Activated B cell treated with CpG ODN at 0.5 μM for 24 hours (primary cell): ENCODE results near the gene BRS3. TPM values are rescaled to one million over a fixed set of nuclear protein-coding genes. Genes with fewer than 3 reads are reported as not detected.

ENCODE experiments used
- ATAC-seq: fragments of 200-7000 bp; cut with Tn5 transposase; one replicate; pipeline ENCODE4 v1.10.0; 2021; ENCODE audit warnings: low read depth, mild to moderate bottlenecking, moderate library complexity
- CTCF ChIA-PET: fragments of 350-600 bp; sonication (Branson Sonifier 250); formaldehyde crosslinking; loops from one replicate; lab custom pipeline; 2021; ENCODE audit warnings: antibody characterized with exemption; lab: Charles Lee
- POLR2A ChIA-PET: fragments of 350-600 bp; sonication (Branson Sonifier 250); formaldehyde crosslinking; loops from one replicate; lab custom pipeline; 2021; ENCODE audit warnings: antibody characterized with exemption; lab: Charles Lee
- DNase-seq: peaks from one replicate; pipeline ENCODE4 v3.0.0; 2022
- H3K27ac Mint-ChIP-seq: one replicate; pipeline ENCODE4 v1.8.0; 2020; ENCODE audit warnings: mixed read lengths
- H3K27me3 Mint-ChIP-seq: one replicate; pipeline ENCODE4 v1.8.0; 2021; ENCODE audit warnings: mixed read lengths
- H3K36me3 Mint-ChIP-seq: one replicate; pipeline ENCODE4 v1.8.0; 2021; ENCODE audit warnings: low read depth, mixed read lengths
- H3K4me1 Mint-ChIP-seq: one replicate; pipeline ENCODE4 v1.8.0; 2021; ENCODE audit warnings: mixed read lengths
- H3K4me3 Mint-ChIP-seq: one replicate; pipeline ENCODE4 v1.8.0; 2020; ENCODE audit warnings: mild to moderate bottlenecking, mixed read lengths
- H3K9me3 Mint-ChIP-seq: one replicate; pipeline ENCODE4 v1.8.0; 2020; ENCODE audit warnings: mixed read lengths
- intact Hi-C: fragments of 100-400 bp; cut with micrococcal nuclease; formaldehyde crosslinking; loops from one replicate; pipeline ENCODE4 v1.15.1; 2024
- total RNA-seq: library from RNA; stranded (reverse); gene quantifications from 2 replicates; pipeline ENCODE4 v1.2.3, GENCODE V29; 2022
- TF ChIP-seq, protein P1 (sequence below): fragments of 200-600 bp; IDR thresholded peaks from one replicate; pipeline ENCODE4 v1.8.0; 2022; ENCODE audit warnings: antibody characterized with exemption, mild to moderate bottlenecking

Gene BRS3
- total RNA-seq, 1 donor from 2014 or later, result not detected

DNA sequence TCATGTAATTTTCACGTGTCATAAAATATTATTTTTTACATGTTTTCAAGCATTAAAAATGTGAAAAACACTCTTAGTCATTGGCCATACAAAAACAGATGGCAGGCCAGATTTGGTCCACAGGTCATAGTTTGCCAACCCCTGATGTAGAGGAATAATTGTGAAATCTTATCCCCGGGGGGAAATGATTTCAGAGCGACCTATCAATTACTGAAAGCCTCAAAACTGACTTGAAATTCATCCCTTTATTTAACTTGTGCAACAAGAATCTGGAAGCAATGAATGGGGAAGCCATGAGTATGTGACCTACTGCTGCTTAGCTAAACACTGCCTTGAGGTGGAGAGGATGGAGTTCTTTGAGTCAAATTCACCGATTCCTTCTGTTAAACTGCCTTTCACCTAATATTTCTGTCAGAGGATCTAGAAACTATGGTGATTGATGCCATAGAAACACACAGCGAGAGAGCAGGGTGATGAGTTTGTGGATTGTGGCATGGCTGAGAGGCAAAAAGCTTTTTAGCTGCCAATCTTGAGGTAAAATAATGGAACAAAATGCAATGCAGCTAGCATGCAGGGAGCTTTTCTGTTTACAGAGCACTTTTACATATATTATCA, 30.3 kb upstream of the BRS3 start:
- no peak overlapping the region for H3K4me3 Mint-ChIP-seq
- TF ChIP-seq, protein P1, sequence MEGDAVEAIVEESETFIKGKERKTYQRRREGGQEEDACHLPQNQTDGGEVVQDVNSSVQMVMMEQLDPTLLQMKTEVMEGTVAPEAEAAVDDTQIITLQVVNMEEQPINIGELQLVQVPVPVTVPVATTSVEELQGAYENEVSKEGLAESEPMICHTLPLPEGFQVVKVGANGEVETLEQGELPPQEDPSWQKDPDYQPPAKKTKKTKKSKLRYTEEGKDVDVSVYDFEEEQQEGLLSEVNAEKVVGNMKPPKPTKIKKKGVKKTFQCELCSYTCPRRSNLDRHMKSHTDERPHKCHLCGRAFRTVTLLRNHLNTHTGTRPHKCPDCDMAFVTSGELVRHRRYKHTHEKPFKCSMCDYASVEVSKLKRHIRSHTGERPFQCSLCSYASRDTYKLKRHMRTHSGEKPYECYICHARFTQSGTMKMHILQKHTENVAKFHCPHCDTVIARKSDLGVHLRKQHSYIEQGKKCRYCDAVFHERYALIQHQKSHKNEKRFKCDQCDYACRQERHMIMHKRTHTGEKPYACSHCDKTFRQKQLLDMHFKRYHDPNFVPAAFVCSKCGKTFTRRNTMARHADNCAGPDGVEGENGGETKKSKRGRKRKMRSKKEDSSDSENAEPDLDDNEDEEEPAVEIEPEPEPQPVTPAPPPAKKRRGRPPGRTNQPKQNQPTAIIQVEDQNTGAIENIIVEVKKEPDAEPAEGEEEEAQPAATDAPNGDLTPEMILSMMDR, result no peak
- ChIA-PET POLR2A (no interaction called here), CTCF (no interaction called here)
- no peaks in the 10 kb centered on the region for H3K9me3 Mint-ChIP-seq
- H3K36me3 Mint-ChIP-seq, result no peaks in the 10 kb centered on the region
- DNase-seq (no peak), ATAC-seq (no peak)
- intact Hi-C loops, result no loop called here
- no peaks in the 10 kb centered on the region for H3K4me1 Mint-ChIP-seq
- no peaks in the 10 kb centered on the region for H3K27me3 Mint-ChIP-seq
- H3K27ac Mint-ChIP-seq, result no peak overlapping the region

DNA sequence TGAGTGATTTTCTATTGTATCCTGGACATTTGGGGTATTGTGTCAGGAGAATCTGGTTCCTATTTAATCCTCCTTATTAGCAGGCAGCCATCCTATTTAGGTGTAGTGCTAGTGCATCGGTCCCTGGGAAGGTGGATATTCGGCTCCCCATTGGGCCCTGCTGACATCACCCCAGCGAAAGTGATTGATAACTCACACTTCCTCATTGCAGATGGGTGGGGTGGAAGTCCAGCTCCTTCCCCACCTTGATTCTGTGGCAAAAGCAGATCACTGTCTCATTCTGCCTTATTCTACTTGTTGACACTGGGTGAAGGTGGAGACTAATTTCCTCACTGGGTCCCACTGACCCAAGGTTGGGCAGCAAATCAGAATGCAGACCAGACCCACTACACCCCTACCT, 23.2 kb upstream of the BRS3 start:
- no peak overlapping the region for H3K27ac Mint-ChIP-seq
- no peak for DNase-seq
- no peak overlapping the region for H3K4me3 Mint-ChIP-seq
- H3K36me3 Mint-ChIP-seq, result no peaks in the 10 kb centered on the region
- no peak for ATAC-seq
- peaks cover 5% of the 10 kb centered on the region for H3K27me3 Mint-ChIP-seq
- CTCF ChIA-PET, result no interaction called here
- H3K9me3 Mint-ChIP-seq, result no peaks in the 10 kb centered on the region
- POLR2A ChIA-PET, result no interaction called here
- no peaks in the 10 kb centered on the region for H3K4me1 Mint-ChIP-seq
- TF ChIP-seq, protein P1, result no peak
- intact Hi-C loops, result no loop called here

DNA sequence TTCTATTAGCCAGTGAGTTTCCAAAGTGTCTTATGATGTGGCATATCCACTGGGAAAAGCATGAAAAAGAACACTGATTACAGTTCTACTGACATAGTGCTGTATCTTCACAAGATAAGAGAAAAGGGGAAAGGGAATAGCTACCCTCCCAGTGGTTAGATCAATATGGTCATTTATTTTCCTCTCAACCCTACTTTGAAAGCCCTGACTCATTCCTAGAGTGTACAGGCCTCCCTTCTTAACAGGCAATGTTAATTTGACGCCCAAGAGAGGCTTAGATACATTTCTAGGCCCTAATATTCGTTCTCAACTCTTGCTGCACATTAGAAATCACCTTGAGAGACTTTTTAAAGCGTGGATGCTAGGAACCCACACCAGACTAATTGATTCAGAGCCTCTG, 20.4 kb upstream of the BRS3 start:
- intact Hi-C loops, result no loop called here
- H3K27ac Mint-ChIP-seq, result no peak overlapping the region

DNA sequence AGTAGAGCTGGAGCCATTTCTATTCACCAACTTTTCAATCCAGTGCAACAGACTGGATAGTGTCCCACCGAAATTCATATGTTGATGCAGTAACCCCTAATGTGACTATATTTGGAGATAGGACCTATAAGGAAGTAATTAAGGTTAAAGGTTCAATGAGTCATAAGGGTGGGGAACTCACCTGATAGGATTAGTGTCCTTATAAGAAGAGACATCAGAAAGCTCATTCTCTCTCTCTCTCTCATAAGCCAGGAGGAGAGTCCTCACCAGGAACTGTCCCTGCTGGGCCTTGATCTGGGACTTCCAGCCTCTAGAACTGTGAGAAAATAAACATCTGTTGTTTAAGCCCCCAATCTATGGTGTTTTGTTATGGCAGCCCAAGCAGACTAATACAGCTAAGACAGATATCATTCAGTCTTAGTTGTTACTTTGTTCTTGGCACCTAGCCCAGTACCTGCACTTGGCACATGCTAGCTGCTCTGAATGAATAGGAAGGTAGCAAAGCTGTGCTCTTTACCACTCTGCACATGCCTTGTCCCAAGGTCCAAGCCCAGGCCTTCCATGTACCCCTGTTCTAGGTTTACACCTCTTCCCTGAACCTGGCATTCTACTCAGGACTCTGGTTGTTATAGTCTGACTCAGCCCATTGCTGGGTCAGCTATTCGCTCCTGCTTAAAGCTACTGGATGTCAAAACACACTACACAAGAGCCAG, 19.2 kb upstream of the BRS3 start:
- H3K36me3 Mint-ChIP-seq, result no peaks in the 10 kb centered on the region
- no peaks in the 10 kb centered on the region for H3K9me3 Mint-ChIP-seq
- H3K4me1 Mint-ChIP-seq, result no peaks in the 10 kb centered on the region
- intact Hi-C loops, result no loop called here
- TF ChIP-seq, protein P1, result no peak
- H3K4me3 Mint-ChIP-seq, result no peak overlapping the region
- ChIA-PET CTCF (no interaction called here), POLR2A (interaction anchor here (0.7 kb wide), 1 partner anchor 219 kb away, joined by 5 read pairs; no protein-coding TSS in a partner anchor)
- DNase-seq (no peak), ATAC-seq (no peak)
- no peak overlapping the region for H3K27ac Mint-ChIP-seq
- H3K27me3 Mint-ChIP-seq, result peaks cover 5% of the 10 kb centered on the region

More for the DNA sequence above, 20.4 kb upstream of the BRS3 start:
- H3K9me3 Mint-ChIP-seq, result no peaks in the 10 kb centered on the region
- DNase-seq (no peak), ATAC-seq (no peak)
- H3K4me3 Mint-ChIP-seq, result no peak overlapping the region
- H3K4me1 Mint-ChIP-seq, result no peaks in the 10 kb centered on the region
- POLR2A ChIA-PET, result no interaction called here
- CTCF ChIA-PET, result no interaction called here
- TF ChIP-seq, protein P1, result no peak
- H3K36me3 Mint-ChIP-seq, result no peaks in the 10 kb centered on the region
- peaks cover 5% of the 10 kb centered on the region for H3K27me3 Mint-ChIP-seq

DNA sequence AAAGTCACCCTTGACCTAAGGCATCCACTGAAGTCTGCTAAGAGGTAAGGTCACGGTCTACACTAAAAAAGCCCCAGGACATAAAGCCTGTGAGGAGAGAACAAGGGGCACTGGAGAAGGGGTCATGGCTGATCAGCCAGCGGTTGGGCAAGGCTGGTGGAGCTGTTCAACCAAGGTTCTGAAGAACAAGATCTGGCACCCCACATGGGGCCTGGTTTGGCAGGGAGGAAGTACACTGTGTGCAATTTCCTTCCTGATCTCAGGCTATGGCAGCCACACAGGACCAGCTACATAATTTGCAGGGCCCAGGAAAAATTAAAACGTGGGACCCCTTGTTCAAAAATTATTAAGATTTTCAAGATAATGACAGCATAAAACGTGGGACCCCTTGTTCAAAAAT, 14.1 kb upstream of the BRS3 start:
- no peaks in the 10 kb centered on the region for H3K4me1 Mint-ChIP-seq
- H3K9me3 Mint-ChIP-seq, result no peaks in the 10 kb centered on the region
- POLR2A ChIA-PET, result no interaction called here
- no peak overlapping the region for H3K4me3 Mint-ChIP-seq
- no peaks in the 10 kb centered on the region for H3K36me3 Mint-ChIP-seq
- CTCF ChIA-PET, result no interaction called here
- no peak overlapping the region for H3K27ac Mint-ChIP-seq
- no peak for DNase-seq
- TF ChIP-seq, protein P1, result no peak
- ATAC-seq, result no peak
- intact Hi-C loops, result no loop called here
- no peaks in the 10 kb centered on the region for H3K27me3 Mint-ChIP-seq
